ENCODE measurements around the gene CDKAL1. TPM values are rescaled to one million over a fixed set of nuclear protein-coding genes. Genes with fewer than 3 reads are reported as not detected.

The CDKAL1 gene
- total RNA-seq, 4 donors from 2014 or later: 11.8 to 21.4 (median 13.8) TPM

GRCh38 chr6:20575704-20576451 lies 41.6 kb downstream of the CDKAL1 start:
- TF ChIP-seq CTCF (IDR thresholded peaks at IDR 0.05): no peak
- no peak for DNase-seq (ENCODE audit: low spot score)
- ATAC-seq (ENCODE audit: low FRiP score): no peak

- no peak for ATAC-seq (ENCODE audit: low FRiP score)
- DNase-seq (ENCODE audit: low spot score): no peak
- TF ChIP-seq CTCF (IDR thresholded peaks at IDR 0.05): no peak
Observed at GRCh38 chr6:20577173-20577688, 43.0 kb downstream of the CDKAL1 start.

- no peak for ATAC-seq (ENCODE audit: low FRiP score)
- DNase-seq (ENCODE audit: low spot score): no peak
- no peak for TF ChIP-seq CTCF (IDR thresholded peaks at IDR 0.05)
Observed at GRCh38 chr6:20581070-20581469, 46.8 kb downstream of the CDKAL1 start.

- no peak for TF ChIP-seq CTCF (IDR thresholded peaks at IDR 0.05)
- DNase-seq (ENCODE audit: low spot score): no peak
- no peak for ATAC-seq (ENCODE audit: low FRiP score)
Observed at GRCh38 chr6:20582586-20583443, 48.6 kb downstream of the CDKAL1 start.

- no peak for TF ChIP-seq CTCF (IDR thresholded peaks at IDR 0.05)
- no peak for DNase-seq (ENCODE audit: low spot score)
- ATAC-seq (ENCODE audit: low FRiP score): no peak
Observed at GRCh38 chr6:20583444-20583800, 49.2 kb downstream of the CDKAL1 start.

- ATAC-seq (ENCODE audit: low FRiP score) (no peak), DNase-seq (ENCODE audit: low spot score) (no peak)
- no peak for TF ChIP-seq CTCF (IDR thresholded peaks at IDR 0.05)
Observed at GRCh38 chr6:20584100-20584731, 50.0 kb downstream of the CDKAL1 start.

All from omental fat pad (tissue), 4 donors.